ENCODE results near the gene RNASET2. TPM values are rescaled to one million over a fixed set of nuclear protein-coding genes. Genes with fewer than 3 reads are reported as not detected.
A peak's percentile ranks its signal among the peaks of the same experiment; 100 is the strongest.

Gene RNASET2
- total and polyA plus RNA-seq, 10 of the 15 experiments (the other 5 are each of a cell fraction or from before 2014, with no cell fraction given): 5.5 to 225 (median 50.2) TPM

DNA sequence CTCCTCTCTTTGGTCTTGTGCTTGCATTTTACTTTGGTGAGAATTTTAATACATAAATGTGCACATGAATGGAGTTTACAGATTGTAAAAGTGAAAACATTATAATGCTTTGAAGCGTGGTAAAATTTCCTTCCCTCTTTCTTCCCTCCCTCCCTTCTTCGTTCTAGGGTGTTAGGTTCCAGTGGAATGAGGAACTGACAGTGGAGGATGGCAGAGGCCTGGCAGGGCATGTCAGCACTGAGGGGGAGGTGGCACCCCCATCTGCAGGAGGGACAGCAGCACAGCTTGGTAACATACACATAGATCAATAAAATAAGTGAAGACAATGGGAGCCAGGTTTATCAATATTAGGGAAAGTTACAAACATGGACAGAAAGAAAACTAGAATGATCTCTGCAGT lies 47.5 kb downstream of the RNASET2 start (continued):
- TF ChIP-seq ZBED1 (IDR thresholded peaks at IDR 0.05; ENCODE audit: borderline replicate concordance) (no peak), STAT1 (conservative IDR thresholded peaks at IDR 0.05) (no peak), NR2C1 (IDR thresholded peaks at IDR 0.05) (no peak), KDM1A (IDR thresholded peaks at IDR 0.05; ENCODE audit: borderline replicate concordance) (no peak)
- TF ChIP-seq, protein P1, sequence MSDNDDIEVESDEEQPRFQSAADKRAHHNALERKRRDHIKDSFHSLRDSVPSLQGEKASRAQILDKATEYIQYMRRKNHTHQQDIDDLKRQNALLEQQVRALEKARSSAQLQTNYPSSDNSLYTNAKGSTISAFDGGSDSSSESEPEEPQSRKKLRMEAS (IDR thresholded peaks at IDR 0.05; ENCODE audit: low read depth, low read length): no peak
- TF ChIP-seq, protein P2, sequence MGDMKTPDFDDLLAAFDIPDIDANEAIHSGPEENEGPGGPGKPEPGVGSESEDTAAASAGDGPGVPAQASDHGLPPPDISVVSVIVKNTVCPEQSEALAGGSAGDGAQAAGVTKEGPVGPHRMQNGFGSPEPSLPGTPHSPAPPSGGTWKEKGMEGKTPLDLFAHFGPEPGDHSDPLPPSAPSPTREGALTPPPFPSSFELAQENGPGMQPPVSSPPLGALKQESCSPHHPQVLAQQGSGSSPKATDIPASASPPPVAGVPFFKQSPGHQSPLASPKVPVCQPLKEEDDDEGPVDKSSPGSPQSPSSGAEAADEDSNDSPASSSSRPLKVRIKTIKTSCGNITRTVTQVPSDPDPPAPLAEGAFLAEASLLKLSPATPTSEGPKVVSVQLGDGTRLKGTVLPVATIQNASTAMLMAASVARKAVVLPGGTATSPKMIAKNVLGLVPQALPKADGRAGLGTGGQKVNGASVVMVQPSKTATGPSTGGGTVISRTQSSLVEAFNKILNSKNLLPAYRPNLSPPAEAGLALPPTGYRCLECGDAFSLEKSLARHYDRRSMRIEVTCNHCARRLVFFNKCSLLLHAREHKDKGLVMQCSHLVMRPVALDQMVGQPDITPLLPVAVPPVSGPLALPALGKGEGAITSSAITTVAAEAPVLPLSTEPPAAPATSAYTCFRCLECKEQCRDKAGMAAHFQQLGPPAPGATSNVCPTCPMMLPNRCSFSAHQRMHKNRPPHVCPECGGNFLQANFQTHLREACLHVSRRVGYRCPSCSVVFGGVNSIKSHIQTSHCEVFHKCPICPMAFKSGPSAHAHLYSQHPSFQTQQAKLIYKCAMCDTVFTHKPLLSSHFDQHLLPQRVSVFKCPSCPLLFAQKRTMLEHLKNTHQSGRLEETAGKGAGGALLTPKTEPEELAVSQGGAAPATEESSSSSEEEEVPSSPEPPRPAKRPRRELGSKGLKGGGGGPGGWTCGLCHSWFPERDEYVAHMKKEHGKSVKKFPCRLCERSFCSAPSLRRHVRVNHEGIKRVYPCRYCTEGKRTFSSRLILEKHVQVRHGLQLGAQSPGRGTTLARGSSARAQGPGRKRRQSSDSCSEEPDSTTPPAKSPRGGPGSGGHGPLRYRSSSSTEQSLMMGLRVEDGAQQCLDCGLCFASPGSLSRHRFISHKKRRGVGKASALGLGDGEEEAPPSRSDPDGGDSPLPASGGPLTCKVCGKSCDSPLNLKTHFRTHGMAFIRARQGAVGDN (IDR thresholded peaks at IDR 0.05): no peak

DNA sequence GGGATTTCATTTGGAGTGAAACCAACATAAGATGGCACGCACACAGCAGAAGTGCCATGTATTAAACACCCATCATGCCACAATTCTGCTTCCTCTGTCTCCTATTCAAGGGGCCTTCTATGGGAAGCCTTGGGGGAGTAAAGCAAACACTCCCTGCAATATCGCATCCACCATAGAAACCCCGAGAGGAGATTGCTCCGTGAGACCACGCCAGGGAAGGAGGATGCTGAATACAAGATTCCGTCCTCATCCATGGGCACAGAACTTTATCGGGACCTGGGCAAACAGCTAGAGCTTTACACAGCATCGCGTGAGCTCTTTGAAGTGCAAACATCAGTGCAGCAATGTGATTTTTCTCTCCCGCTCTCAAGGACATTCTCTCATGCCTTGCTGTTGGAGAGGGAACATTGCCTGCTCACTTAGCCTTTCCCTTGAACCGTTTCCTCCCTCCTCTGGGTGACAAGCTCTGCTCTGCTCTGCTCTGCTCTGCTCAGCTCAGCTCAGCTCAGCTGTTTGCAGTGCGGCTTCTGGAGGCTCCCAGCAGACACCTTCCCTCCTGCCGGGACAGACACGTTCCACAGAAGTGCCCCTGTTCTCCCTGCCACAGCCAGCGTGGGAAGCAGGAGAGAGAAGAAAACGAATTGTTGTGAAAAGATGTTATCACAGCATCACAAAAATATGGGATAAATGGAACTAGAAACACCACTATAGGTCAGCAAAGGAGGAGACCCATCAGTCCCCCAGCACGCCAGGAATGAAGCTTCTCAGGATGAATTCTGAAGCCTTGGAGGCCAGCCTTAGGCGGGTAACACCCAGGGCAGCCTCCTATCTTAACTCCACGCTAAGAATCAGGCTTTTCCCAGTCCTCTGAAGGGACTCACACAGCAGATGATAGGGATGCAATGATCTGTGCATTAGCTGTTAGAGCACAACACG lies 48.2 kb downstream of the RNASET2 start:
- no peak for TF ChIP-seq NFXL1 (IDR thresholded peaks at IDR 0.05; ENCODE audit: borderline replicate concordance)
- no peak for TF ChIP-seq KAT2A (conservative IDR thresholded peaks at IDR 0.05; ENCODE audit: control insufficient read depth, low read depth, low read length)
- TF ChIP-seq ZNF622 (IDR thresholded peaks at IDR 0.05): no peak
- TF ChIP-seq, protein P3, sequence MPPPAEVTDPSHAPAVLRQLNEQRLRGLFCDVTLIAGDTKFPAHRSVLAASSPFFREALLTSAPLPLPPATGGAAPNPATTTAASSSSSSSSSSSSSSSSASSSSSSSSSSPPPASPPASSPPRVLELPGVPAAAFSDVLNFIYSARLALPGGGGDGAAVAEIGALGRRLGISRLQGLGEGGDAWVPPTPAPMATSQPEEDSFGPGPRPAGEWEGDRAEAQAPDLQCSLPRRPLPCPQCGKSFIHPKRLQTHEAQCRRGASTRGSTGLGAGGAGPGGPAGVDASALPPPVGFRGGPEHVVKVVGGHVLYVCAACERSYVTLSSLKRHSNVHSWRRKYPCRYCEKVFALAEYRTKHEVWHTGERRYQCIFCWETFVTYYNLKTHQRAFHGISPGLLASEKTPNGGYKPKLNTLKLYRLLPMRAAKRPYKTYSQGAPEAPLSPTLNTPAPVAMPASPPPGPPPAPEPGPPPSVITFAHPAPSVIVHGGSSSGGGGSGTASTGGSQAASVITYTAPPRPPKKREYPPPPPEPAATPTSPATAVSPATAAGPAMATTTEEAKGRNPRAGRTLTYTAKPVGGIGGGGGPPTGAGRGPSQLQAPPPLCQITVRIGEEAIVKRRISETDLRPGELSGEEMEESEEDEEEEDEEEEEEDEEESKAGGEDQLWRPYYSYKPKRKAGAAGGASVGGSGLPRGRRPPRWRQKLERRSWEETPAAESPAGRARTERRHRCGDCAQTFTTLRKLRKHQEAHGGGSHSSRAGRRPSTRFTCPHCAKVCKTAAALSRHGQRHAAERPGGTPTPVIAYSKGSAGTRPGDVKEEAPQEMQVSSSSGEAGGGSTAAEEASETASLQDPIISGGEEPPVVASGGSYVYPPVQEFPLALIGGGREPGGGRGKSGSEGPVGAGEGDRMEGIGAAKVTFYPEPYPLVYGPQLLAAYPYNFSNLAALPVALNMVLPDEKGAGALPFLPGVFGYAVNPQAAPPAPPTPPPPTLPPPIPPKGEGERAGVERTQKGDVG (CRISPR knock-in tag; IDR thresholded peaks at IDR 0.05): no peak
- TF ChIP-seq POU2F2 (IDR thresholded peaks at IDR 0.05; ENCODE audit: borderline replicate concordance, low read depth, low read length): no peak
- no peak for TF ChIP-seq NFIC (IDR thresholded peaks at IDR 0.05; ENCODE audit: low read depth, low read length)
- no peaks in the 10 kb centered on the region for H4K20me1 ChIP-seq (ENCODE audit: control insufficient read depth, insufficient read depth)
- H3K79me2 ChIP-seq (ENCODE audit: control insufficient read depth, insufficient read depth, low read length): no peaks in the 10 kb centered on the region
- H3K9ac ChIP-seq (ENCODE audit: control insufficient read depth, insufficient read depth, low read length): no peak overlapping the region
- CTCF ChIA-PET: interaction anchor here (0.7 to 1.5 kb wide), 4 partner anchors 10 to 233 kb away, joined by 3 to 5 read pairs (median 4); no protein-coding TSS in a partner anchor
- RAD21 ChIA-PET (ENCODE audit: unreplicated experiment): interaction anchor here (0.9 to 1.6 kb wide), 3 partner anchors 42 to 81 kb away, joined by 3 to 5 read pairs (median 3); no protein-coding TSS in a partner anchor
- in situ Hi-C loops (cut with MboI): no loop called here
- SMC1A ChIA-PET (ENCODE audit: uncharacterized antibody, unreplicated experiment): interaction anchor here (0.6 to 1.6 kb wide), 2 partner anchors 82 to 141 kb away, joined by 3 to 5 read pairs; no protein-coding TSS in a partner anchor
- POLR2A ChIA-PET: no interaction called here
- no peak for DNase-seq (ENCODE audit: low read depth, low spot score)
- intact Hi-C loops (cut with micrococcal nuclease; ENCODE audit: unreplicated experiment): no loop called here
- H3K4me3 ChIP-seq: no peak overlapping the region
- H3K4me1 ChIP-seq (ENCODE audit: control insufficient read depth, insufficient read depth, low read length): peaks cover 24% of the 10 kb centered on the region
- FAIRE-seq: no peak
- no peaks in the 10 kb centered on the region for H3K36me3 ChIP-seq (ENCODE audit: control insufficient read depth in 2 of 2, insufficient read depth in 2 of 2, low read length in 1 of 2)
- BruUV-seq (replicated peaks): no TSS peak
- peak overlapping the region; percentile 49 for H3K27ac ChIP-seq (ENCODE audit: control insufficient read depth, insufficient read depth)
- H3K27me3 ChIP-seq (replicated peaks in 1 of 2; ENCODE audit: control insufficient read depth in 2 of 2, insufficient read depth in 2 of 2, low read length in 1 of 2): no peaks in the 10 kb centered on the region
- ATAC-seq: no peak
- H2AFZ ChIP-seq (ENCODE audit: control insufficient read depth, low read depth, low read length): peak overlapping the region; percentile 46
- WGBS (ENCODE audit: insufficient coverage, insufficient replicate concordance, low lambda C conversion rate, missing lambda C conversion rate): 94% methylated on average over 20 of the region's 20 CpGs
- peak overlapping the region; percentile 64 for H3K4me2 ChIP-seq (ENCODE audit: control insufficient read depth, insufficient read depth)
- H3K9me3 ChIP-seq (replicated peaks; ENCODE audit: control insufficient read depth, insufficient read depth, low read length): no peaks in the 10 kb centered on the region

Data from GM12878 (cell line).